Dedifferentiated amniotic fluid mesenchymal stem cell (primary cell): ENCODE results near the gene CCDC150.

Experiments
- DNase-seq: peaks from one replicate; pipeline ENCODE4 v3.0.0-alpha.2; 2016; ENCODE audit errors: extremely low spot score

CCDC150 gene

DNA sequence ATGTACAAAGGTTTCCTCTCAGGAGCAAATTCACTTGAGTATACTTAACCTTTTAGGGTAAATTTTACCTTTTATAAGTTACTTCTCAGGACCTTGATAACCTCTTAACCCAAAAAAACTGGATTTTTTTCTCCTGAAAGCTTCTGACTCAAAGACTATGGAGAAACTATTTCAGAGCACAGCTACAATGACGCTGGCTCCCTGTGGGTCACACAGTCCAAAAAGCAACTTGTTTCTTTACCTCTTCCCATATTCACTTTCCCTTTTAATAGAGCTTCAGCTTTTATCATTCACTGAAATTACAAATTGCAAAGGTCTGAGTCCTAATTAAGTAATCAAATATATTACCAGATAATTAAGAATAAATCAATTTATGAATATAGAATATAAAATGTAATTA is 127.6 kb downstream of the CCDC150 start:
- no peak for DNase-seq
